ENCODE results near the gene CD244.
A peak's percentile ranks its signal among the peaks of the same experiment; 100 is the strongest.
"Not testable (repeated sequence)": the region's sequence is repeated elsewhere in the genome, so short reads cannot be mapped to it uniquely, and the experiment has no call there.

CD244 gene, protein sequence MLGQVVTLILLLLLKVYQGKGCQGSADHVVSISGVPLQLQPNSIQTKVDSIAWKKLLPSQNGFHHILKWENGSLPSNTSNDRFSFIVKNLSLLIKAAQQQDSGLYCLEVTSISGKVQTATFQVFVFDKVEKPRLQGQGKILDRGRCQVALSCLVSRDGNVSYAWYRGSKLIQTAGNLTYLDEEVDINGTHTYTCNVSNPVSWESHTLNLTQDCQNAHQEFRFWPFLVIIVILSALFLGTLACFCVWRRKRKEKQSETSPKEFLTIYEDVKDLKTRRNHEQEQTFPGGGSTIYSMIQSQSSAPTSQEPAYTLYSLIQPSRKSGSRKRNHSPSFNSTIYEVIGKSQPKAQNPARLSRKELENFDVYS

GRCh38 chr1:160862203-160863060 is at the start of gene CD244:
Gene CD244 (minus strand): TSS chr1:160862887. CDS start chr1:160862677, 210 bp downstream.
- peak; percentile 27 for DNase-seq

- no peak for DNase-seq
Measured at GRCh38 chr1:160911925-160912324, 49.2 kb upstream of the CD244 start.

DNA sequence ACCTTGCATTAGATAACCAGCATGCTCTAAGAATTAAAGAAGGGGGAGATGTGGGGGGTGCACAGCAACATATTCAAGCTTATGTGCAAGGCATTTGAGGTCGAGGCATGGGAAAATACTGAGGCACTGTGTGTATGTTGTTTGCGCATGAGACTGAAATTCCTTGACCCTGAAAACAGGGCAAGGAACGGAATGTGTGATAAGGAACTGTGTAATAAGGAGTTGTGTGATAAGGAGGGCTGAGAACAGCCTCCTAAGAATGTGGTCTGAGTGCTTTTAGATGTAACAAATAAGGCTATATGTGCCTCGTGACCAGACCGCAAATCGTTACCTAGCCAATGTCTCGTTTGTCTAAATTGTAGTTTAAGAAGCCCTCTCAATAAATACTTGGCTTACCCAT is 48.8 kb upstream of the CD244 start:
- DNase-seq, result no peak

DNA sequence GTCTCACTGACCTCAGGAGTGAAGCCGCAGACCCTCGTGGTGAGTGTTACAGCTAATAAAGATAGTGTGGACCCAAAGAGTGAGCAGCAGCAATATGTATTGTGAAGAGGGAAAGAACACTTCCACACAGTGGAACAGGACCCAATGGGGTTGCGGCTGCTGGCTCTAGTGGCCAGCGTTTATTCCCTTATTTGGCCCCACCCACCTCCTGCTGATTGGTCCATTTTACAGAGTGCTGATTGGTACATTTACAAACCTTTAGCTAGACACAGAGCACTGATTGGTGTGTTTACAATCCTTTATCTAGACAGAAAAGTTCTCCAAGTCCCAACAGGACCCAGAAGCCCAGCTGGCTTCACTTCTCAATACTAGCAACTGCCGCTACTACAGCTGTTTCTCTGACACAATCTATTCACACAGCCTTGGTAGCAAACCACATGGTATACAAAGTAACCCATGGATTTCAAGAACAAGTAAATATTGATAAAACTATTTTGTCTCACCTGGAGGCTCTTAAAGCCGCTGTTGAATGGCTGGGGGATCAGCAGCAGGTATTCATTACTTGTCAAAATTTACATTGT is 47.6 kb upstream of the CD244 start:
- DNase-seq, result peak; percentile 65

- DNase-seq, result no peak
Measured at GRCh38 chr1:160907976-160908375, 45.3 kb upstream of the CD244 start.

DNA sequence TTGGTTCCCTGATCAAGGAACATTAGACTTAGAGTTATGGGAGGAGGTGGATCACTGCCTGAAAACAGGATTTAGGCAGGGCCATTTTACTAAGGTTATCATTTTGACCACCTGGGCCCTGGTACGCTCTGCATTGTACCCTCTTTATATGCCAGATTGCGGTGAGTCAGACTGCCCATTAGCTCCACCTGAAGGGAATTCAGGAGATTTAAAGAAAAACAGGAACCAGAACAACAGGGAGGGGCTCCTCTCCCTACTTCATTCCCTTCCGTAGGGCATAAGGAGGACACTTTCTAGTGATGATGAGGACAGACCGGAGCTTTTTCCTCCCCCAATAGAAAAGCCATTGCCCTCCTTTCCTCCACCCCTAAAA is 42.9 kb upstream of the CD244 start:
- DNase-seq, result no peak

DNA sequence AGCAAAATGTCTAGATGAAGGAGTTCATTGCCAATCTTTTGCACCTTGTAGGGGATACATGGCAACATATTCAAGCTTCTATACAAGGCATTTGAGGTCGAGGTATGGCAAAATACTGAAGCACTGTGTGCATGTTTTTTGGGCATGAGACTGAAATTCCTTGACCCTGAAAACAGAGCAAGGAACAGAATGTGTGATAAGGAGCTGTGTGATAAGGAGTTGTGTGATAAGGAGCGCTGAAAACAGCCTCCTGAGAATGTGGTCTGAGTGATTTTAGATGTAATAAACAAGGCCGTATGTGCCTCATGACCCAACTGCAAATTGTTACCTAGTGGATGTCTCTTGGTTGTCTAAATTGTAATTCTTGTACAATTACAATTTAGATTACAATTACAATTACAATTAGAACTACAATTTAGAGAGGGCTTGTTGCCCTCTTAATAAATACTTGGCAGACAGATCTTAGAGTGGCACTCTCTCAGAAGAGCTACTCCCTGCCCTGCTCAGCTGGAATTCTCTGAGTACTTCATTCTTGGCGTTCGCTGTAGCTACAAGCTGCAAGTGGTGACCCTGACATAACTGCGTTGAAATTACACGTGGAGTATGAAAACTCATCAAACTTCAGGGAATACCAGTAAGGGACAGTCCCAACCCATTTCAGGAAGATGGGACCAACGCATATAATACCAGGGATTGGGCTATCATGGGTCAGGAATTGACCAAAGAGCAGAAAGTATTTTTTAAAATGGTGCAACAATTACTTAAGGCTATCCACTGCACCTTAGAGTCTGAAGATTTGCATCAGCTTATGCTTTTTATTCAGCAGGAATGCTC is 42.3 kb upstream of the CD244 start:
- no peak for DNase-seq

DNA sequence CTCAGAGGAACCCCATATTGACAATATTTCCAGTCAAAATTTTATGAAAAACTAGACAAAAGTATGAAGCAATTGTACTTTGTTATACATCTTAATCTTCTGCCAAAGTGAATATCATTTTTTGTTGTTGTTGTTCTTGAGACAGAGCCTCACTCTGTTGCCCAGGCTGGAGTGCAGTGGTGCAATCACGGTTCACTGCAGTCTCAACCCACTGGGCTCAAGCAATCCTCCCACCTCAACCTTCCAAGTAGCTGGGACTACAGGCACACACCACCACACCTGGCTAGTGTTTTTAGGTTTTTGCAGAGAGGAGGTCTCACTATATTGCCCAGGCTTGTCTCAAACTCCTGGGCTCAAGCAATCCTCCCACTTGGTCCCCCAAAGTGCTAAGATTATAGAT is 39.6 kb upstream of the CD244 start:
- not testable (repeated sequence) for DNase-seq

DNA sequence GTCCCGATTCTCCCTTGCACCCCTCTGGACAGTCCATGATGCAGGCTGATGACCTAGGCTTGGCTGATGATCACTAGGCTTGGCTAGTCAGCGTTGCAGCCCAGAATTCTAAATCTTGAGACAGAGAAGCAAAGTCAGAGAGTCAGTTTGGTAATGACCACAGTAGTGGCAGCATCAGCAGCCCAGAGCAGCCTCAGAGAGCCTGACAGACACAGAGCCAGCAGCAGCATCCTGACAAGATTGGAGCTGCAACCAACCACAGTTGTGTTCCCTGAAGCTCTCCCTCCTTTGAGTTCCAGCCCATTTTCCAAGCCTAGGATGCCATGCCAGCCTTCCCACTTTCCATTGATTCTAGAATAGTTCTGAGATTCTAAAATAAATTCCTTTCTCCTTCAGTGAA is 39.1 kb upstream of the CD244 start:
- DNase-seq, result no peak

GRCh38 chr1:160900683-160901082 is 38.0 kb upstream of the CD244 start:
- DNase-seq, result not testable (repeated sequence)

- not testable (repeated sequence) for DNase-seq
Measured at GRCh38 chr1:160894368-160895135, 31.9 kb upstream of the CD244 start.

DNA sequence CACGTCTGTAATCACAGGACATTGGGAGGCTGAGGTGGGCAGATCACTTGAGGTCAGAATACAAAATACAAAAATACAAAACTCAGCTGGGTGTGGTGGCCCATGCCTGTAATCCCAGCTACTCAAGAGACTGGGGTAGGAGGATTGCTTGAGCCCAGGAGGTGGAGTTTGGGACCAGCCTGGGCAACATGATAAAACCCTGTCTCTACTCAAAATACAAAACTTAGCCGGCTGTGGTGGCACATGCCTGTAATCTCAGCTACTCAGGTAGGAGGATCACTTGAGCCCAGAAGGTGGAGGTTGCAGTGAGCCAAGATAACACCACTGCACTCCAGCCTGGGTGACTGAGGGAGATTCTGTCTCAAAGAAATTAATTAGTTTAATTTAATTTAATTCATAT is 28.8 kb upstream of the CD244 start:
- no peak for DNase-seq

DNA sequence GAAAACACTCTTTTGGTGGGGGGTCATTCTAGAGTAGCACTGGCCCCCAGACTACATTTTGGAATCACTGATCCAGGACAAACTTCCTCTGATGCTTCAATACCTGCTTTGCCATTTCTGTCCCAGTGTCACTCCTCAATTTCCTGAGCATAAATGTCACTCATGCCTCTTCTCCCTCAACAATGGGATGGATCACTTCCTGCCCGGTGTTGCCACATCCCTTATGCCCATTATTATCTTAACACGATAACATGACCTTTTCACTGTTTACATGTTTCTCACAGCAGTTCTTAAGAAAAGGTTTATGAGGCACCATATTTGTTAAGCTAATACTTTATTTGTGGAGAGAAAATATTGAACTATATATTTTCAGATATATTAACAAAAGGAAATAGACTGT is 26.2 kb upstream of the CD244 start:
- peak; percentile 79 for DNase-seq

GRCh38 chr1:160887071-160887470 is 24.4 kb upstream of the CD244 start:
- no peak for DNase-seq

DNA sequence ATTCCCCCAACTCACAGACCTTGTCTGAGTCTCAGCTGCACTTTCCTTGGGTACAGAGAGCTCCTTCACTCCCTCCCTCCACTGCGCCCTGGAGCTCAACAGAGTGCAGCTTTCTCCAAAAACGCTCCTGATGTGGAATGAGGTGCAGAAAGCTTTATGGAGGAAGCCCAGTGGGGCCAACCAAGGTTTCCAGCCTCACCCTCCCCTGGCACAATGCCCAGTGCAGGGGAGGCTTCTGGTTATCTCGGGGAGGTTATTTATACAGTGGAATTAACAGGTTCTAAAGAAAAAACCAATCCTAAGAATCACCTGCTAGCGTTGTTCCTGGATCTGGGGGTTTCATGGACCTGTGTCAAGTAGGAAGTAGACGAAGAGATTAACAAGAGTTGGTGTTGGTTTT is 22.4 kb upstream of the CD244 start, which contains the start of gene ITLN1:
ITLN1 (minus strand) TSS at position 139 of the 400 bp plus-strand sequence. CDS start 303 bp downstream, outside the sequence.
- DNase-seq, result no peak

GRCh38 chr1:160884579-160884978 is 21.9 kb upstream of the CD244 start:
- peak; percentile 58 for DNase-seq

GRCh38 chr1:160883581-160884513 is 21.2 kb upstream of the CD244 start:
- DNase-seq, result no peak

DNA sequence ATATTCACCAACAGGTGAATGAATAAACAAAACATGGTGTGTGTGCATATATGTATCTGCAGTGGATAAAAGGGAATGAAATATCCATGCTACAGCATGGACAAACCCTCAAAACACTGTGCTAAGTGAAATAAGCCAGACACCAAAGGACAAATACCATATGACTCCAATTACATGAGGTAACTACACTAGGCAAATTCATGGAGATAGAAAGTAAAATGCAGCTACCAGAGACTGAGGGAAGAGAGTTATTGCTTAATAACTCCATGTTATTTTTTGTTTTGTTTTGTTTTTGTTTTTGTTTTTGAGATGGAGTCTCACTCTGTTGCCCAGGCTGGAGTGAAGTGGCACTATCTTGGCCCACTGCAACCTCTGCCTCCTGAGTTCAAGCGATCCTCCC is 19.9 kb upstream of the CD244 start:
- no peak for DNase-seq

DNA sequence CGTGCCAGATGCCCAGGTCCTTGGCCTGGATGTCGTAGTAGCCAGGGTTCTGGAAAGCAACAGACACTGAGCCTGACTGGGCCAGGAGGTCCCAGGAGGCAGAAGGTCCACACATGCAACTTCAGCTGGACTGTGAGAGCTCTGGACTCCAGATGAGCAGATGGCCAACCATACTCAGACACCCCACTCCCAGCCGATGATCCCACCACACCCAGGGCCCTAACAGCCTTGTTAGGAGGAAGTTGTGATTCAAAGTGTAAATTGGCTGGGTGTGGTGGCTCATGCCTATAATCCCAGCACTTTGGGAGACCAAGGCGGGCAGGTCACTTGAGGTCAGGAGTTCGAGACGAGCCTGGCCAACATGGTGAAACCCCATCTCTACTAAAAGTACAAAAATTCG is 18.6 kb upstream of the CD244 start:
- not testable (repeated sequence) for DNase-seq

DNA sequence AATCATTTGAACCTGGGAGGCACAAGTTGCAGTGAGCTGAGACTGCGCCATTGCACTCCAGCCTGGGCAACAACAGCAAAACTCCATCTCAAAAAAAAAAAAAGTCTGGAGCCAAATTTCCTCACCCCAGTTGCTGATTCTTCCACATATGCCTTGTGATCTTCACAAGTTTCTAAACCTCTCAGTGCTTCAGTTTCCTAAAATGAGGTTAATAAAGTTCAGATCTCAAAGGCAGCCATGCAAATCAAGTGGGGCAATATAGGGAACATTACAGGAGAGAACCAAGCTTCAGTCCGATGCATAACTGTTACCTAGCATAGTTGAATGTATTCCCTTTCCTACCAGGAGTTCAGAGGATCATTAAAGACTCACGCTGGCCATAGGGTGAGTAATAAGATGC is 17.5 kb upstream of the CD244 start:
- no peak for DNase-seq

DNA sequence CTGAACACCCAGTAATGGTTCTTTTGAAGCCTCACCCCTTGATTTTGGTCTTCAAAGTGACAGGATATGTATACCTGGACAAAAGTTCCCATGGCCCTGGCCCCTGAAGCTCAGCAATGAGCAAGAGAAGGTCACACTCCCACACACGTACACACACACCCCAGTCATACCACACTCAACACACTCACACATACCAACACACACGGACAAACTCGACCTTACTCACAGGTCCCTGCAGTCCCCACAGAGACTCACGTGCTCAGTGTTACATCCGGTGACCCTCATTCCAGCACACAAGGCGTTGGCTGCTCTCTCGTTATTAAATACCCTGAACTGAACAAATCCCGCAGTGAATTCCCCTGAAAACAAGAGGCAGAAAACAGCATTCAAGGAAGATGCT is 16.4 kb upstream of the CD244 start:
- no peak for DNase-seq
